OCI-LY1 (cell line): ENCODE results near the gene PKIG.

ENCODE experiments used
- H2AFZ ChIP-seq: fragments of 200-600 bp; sonication (generic), shearing (Covaris generic); 2 replicates; pipeline ENCODE4 v1.6.0; 2014; ENCODE audit warnings: antibody characterized with exemption, mild to moderate bottlenecking, low read length
- H3F3A ChIP-seq: fragments of 200-600 bp; sonication (generic), shearing (Covaris generic); 2 replicates; pipeline ENCODE4 v1.6.0; 2014; ENCODE audit warnings: mild to moderate bottlenecking, antibody characterized with exemption, low read length, moderate library complexity; ENCODE audit not compliant: insufficient read depth
- H3K27ac ChIP-seq: fragments of 200-600 bp; sonication (generic); 2 replicates; pipeline ENCODE4 v1.5.1; 2014; ENCODE audit warnings: low read length, mixed run types, mild to moderate bottlenecking, low read depth; ENCODE audit not compliant: poor library complexity, severe bottlenecking
- H3K27me3 ChIP-seq: fragments of 200-600 bp; sonication (generic); 2 replicates; pipeline ENCODE4 v1.6.0; 2014; ENCODE audit warnings: antibody characterized with exemption, mild to moderate bottlenecking, low read length, moderate library complexity; ENCODE audit not compliant: insufficient read depth
- H3K36me3 ChIP-seq: fragments of 200-600 bp; sonication (generic); 2 replicates; pipeline ENCODE4 v1.6.1; 2014; ENCODE audit warnings: mild to moderate bottlenecking, antibody characterized with exemption, low read length, moderate library complexity, mixed read lengths; ENCODE audit not compliant: insufficient read depth
- H3K4me1 ChIP-seq: fragments of 200-600 bp; sonication (generic); 2 replicates; pipeline ENCODE4 v1.5.1; 2014; ENCODE audit warnings: mild to moderate bottlenecking, low read length, moderate library complexity; ENCODE audit not compliant: insufficient read depth, severe bottlenecking
- H3K4me2 ChIP-seq: fragments of 200-600 bp; sonication (generic), shearing (Covaris generic); 2 replicates; pipeline ENCODE4 v1.6.1; 2014; ENCODE audit warnings: low read length
- H3K4me3 ChIP-seq: fragments of 200-600 bp; sonication (generic); 2 replicates; pipeline ENCODE4 v1.5.1; 2014; ENCODE audit warnings: low read length, low read depth, mild to moderate bottlenecking, mixed read lengths; ENCODE audit not compliant: poor library complexity, severe bottlenecking
- H3K79me2 ChIP-seq: fragments of 200-600 bp; shearing (Covaris generic); 2 replicates; pipeline ENCODE4 v1.6.1; 2016; ENCODE audit warnings: mixed run types, low read length, mixed read lengths; ENCODE audit not compliant: insufficient read depth
- H3K9ac ChIP-seq: fragments of 200-600 bp; sonication (generic), shearing (Covaris generic); 2 replicates; pipeline ENCODE4 v1.6.1; 2014; ENCODE audit warnings: mild to moderate bottlenecking, low read length, mixed read lengths
- H3K9me2 ChIP-seq: fragments of 200-600 bp; sonication (generic), shearing (Covaris generic); 2 replicates; pipeline ENCODE4 v1.6.1; 2014; ENCODE audit warnings: low read depth, mild to moderate bottlenecking, low read length, mixed read lengths
- H3K9me3 ChIP-seq: fragments of 200-600 bp; shearing (Covaris generic); 2 replicates; pipeline ENCODE4 v1.6.1; 2014; ENCODE audit warnings: low read length, mixed read lengths
- H4K20me1 ChIP-seq: fragments of 200-600 bp; sonication (generic), shearing (Covaris generic); 2 replicates; pipeline ENCODE4 v1.6.0; 2016; ENCODE audit warnings: mild to moderate bottlenecking, low read length; ENCODE audit not compliant: insufficient read depth
- CTCF ChIP-seq: fragments of 200-600 bp; sonication (generic), shearing (Covaris generic); IDR thresholded peaks from 2 replicates; pipeline ENCODE4 v1.5.1; 2017; ENCODE audit warnings: mild to moderate bottlenecking, antibody characterized with exemption, low read length, moderate library complexity, mixed read lengths
- EZH2 ChIP-seq: fragments of 200-600 bp; sonication (generic), shearing (Covaris generic); IDR thresholded peaks from 2 replicates; pipeline ENCODE4 v1.8.0; 2017; ENCODE audit warnings: borderline replicate concordance, mixed run types, mild to moderate bottlenecking, antibody characterized with exemption, low read length, moderate library complexity, mixed read lengths

The PKIG gene

DNA sequence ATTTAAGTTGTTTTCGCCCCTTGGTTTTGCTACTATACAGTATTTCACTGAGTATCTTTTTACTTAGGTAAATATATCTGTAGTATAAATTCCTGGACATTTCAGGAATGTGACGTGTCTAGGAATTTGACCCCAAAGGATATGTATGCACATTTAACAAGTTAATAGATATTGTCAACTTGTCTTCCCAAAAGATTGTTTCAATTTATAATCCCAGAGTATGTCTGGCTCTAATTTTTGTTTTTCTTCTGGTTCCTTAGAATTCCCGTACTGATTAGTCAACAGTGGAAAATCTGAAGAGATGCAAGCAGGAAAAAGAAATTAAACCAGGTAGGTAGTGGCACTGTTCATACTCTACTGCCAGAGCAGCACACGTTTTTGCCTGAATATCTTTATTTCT lies 7.2 kb downstream of the PKIG start:
- Histone ChIP-seq H3K79me2 (no peaks in the 10 kb centered on the region), H2AFZ (no peak overlapping the region), H3K27ac (peak overlapping the region; percentile 12), H3K4me3 (no peak overlapping the region), H3K9me3 (no peaks in the 10 kb centered on the region), H3K27me3 (no peaks in the 10 kb centered on the region), H3K4me1 (peaks cover 74% of the 10 kb centered on the region), H3K9me2 (no peaks in the 10 kb centered on the region), H4K20me1 (no peaks in the 10 kb centered on the region), H3K4me2 (no peak overlapping the region), H3K36me3 (peaks cover 15% of the 10 kb centered on the region), H3F3A (peaks cover 6% of the 10 kb centered on the region; the same call in 1 of the 2 replicates), H3K9ac (no peak overlapping the region)
- TF ChIP-seq CTCF (no peak), EZH2 (no peak)

GRCh38 chr20:44590980-44591778 lies 8.8 kb downstream of the PKIG start:
- Histone ChIP-seq H3K4me1 (peaks cover 67% of the 10 kb centered on the region), H3K9me3 (no peaks in the 10 kb centered on the region), H4K20me1 (no peaks in the 10 kb centered on the region), H3K27ac (peak overlapping the region; percentile 52), H3K4me3 (no peak overlapping the region), H2AFZ (no peak overlapping the region), H3K27me3 (no peaks in the 10 kb centered on the region), H3K79me2 (no peaks in the 10 kb centered on the region), H3F3A (peaks cover 6% of the 10 kb centered on the region; the same call in 1 of the 2 replicates), H3K36me3 (peaks cover 15% of the 10 kb centered on the region), H3K9ac (no peak overlapping the region; the same call in 1 of the 2 replicates), H3K9me2 (no peaks in the 10 kb centered on the region), H3K4me2 (peak overlapping the region; percentile 18; the same call in 1 of the 2 replicates)
- TF ChIP-seq CTCF, result no peak
- no peak for TF ChIP-seq EZH2

- Histone ChIP-seq H3K9me2 (no peaks in the 10 kb centered on the region), H2AFZ (no peak overlapping the region), H3K4me3 (no peak overlapping the region), H3K4me1 (peaks cover 67% of the 10 kb centered on the region), H4K20me1 (no peaks in the 10 kb centered on the region), H3K4me2 (no peak overlapping the region), H3K27ac (peak overlapping the region; percentile 31), H3K9me3 (no peaks in the 10 kb centered on the region), H3K79me2 (no peaks in the 10 kb centered on the region), H3K27me3 (no peaks in the 10 kb centered on the region), H3K9ac (no peak overlapping the region), H3F3A (no peaks in the 10 kb centered on the region), H3K36me3 (peaks cover 15% of the 10 kb centered on the region)
- TF ChIP-seq CTCF (no peak), EZH2 (no peak)
These were observed 10.0 kb downstream of the PKIG start for GRCh38 chr20:44592366-44592765.
